Neuronal stem cell (in vitro differentiated cells): ENCODE results near the gene PIGZ.

Experiments used
- DNase-seq: peaks from one replicate; pipeline ENCODE4 v3.0.0-alpha.2; 2013; ENCODE audit warnings: low spot score
- H2AFZ ChIP-seq: one replicate; pipeline ENCODE4 v1.6.1; 2013; ENCODE audit warnings: mild to moderate bottlenecking, low read length, inconsistent platforms
- H2AK5ac ChIP-seq: 2 replicates; pipeline ENCODE4 v1.6.1; 2013; ENCODE audit warnings: low read depth, mild to moderate bottlenecking, inconsistent platforms, low read length, moderate library complexity, mixed read lengths
- H2BK120ac ChIP-seq: 2 replicates; pipeline ENCODE4 v1.6.1; 2013; ENCODE audit warnings: low read depth, mild to moderate bottlenecking, inconsistent platforms, low read length, moderate library complexity, mixed read lengths
- H2BK12ac ChIP-seq: one replicate; pipeline ENCODE4 v1.6.1; 2013; ENCODE audit warnings: low read length, inconsistent platforms
- H2BK15ac ChIP-seq: 2 replicates; pipeline ENCODE4 v1.6.1; 2013; ENCODE audit warnings: mild to moderate bottlenecking, low read length, inconsistent platforms, mixed read lengths
- H2BK5ac ChIP-seq: one replicate; pipeline ENCODE4 v1.6.1; 2013; ENCODE audit warnings: inconsistent platforms, mild to moderate bottlenecking, low read length, moderate library complexity
- H3K14ac ChIP-seq: one replicate; pipeline ENCODE4 v1.6.1; 2013; ENCODE audit warnings: low read length, inconsistent platforms
- H3K18ac ChIP-seq: 2 replicates; pipeline ENCODE4 v1.6.1; 2013; ENCODE audit warnings: low read length, inconsistent platforms
- H3K23ac ChIP-seq: 2 replicates; pipeline ENCODE4 v1.6.1; 2013; ENCODE audit warnings: low read depth, mild to moderate bottlenecking, mixed read lengths, low read length, inconsistent platforms; ENCODE audit not compliant: poor library complexity
- H3K27ac ChIP-seq: replicated peaks from 3 replicates; pipeline ENCODE4 v1.5.1; 2013; ENCODE audit warnings: low read length, inconsistent platforms
- H3K27me3 ChIP-seq, 3 experiments: 2 replicates each; pipeline ENCODE4 v1.6.1; 2013; ENCODE audit warnings: low read length in 3 of 3, mild to moderate bottlenecking in 2 of 3, inconsistent platforms in 1 of 3, low read depth in 1 of 3, mixed read lengths in 1 of 3, moderate library complexity in 1 of 3; ENCODE audit not compliant: control insufficient read depth in 3 of 3, insufficient read depth in 3 of 3
- H3K36me3 ChIP-seq, 2 donors: replicated peaks in 1 of 2; 2 replicates each; pipeline ENCODE4 v1.6.1; 2013; ENCODE audit warnings: low read length in 2 of 2; ENCODE audit not compliant: control insufficient read depth in 2 of 2, insufficient read depth in 2 of 2
- H3K4ac ChIP-seq: 2 replicates; pipeline ENCODE4 v1.6.1; 2013; ENCODE audit warnings: inconsistent platforms, mild to moderate bottlenecking, low read length, moderate library complexity
- H3K4me1 ChIP-seq, 2 donors: 1 replicate in 1 of 2; 2 replicates in 1 of 2; pipeline ENCODE4 v1.6.1; 2013; ENCODE audit warnings: low read length in 2 of 2, low read depth in 1 of 2; ENCODE audit not compliant: control insufficient read depth in 2 of 2, insufficient read depth in 1 of 2
- H3K4me2 ChIP-seq: one replicate; pipeline ENCODE4 v1.6.1; 2013; ENCODE audit warnings: mild to moderate bottlenecking, low read length, inconsistent platforms; ENCODE audit not compliant: insufficient read depth, poor library complexity, severe bottlenecking
- H3K4me3 ChIP-seq, 2 donors: 2 replicates each; pipeline ENCODE4 v1.5.1; 2013; ENCODE audit warnings: low read length in 2 of 2, mild to moderate bottlenecking in 2 of 2, inconsistent platforms in 1 of 2, moderate library complexity in 1 of 2
- H3K79me1 ChIP-seq: one replicate; pipeline ENCODE4 v1.6.1; 2013; ENCODE audit warnings: low read depth, mild to moderate bottlenecking, inconsistent platforms, low read length, moderate library complexity
- H3K9ac ChIP-seq: one replicate; pipeline ENCODE4 v1.6.1; 2013; ENCODE audit warnings: mild to moderate bottlenecking, low read depth, low read length, inconsistent platforms; ENCODE audit not compliant: poor library complexity
- H3K9me3 ChIP-seq, 2 donors: replicated peaks in 1 of 2; 2 replicates each; pipeline versions ENCODE3 to v1.6.1; 2013; ENCODE audit warnings: low read length in 2 of 2, mild to moderate bottlenecking in 2 of 2, inconsistent platforms in 1 of 2, low read depth in 1 of 2, mixed read lengths in 1 of 2, moderate library complexity in 1 of 2; ENCODE audit not compliant: control insufficient read depth in 2 of 2, insufficient read depth in 1 of 2
- H4K8ac ChIP-seq: one replicate; pipeline ENCODE4 v1.6.1; 2013; ENCODE audit warnings: low read depth, mild to moderate bottlenecking, inconsistent platforms, low read length, moderate library complexity
- H4K91ac ChIP-seq: one replicate; pipeline ENCODE4 v1.6.1; 2013; ENCODE audit warnings: low read length, low read depth, mild to moderate bottlenecking, inconsistent platforms; ENCODE audit not compliant: poor library complexity
- WGBS, 2 donors: extraction: QIAGEN DNeasy Blood & Tissue Kit; methylation state at CpG; one replicate each; pipeline ENCODE4 v1.1.7; 2013; ENCODE audit warnings: missing lambda C conversion rate in 2 of 2, mixed read lengths in 1 of 2; ENCODE audit not compliant: insufficient read length in 2 of 2, insufficient replicate concordance in 1 of 2; ENCODE audit errors: extremely low coverage in 2 of 2; 5-methylcytosine and 5-hydroxymethylcytosine counted together

PIGZ gene

DNA sequence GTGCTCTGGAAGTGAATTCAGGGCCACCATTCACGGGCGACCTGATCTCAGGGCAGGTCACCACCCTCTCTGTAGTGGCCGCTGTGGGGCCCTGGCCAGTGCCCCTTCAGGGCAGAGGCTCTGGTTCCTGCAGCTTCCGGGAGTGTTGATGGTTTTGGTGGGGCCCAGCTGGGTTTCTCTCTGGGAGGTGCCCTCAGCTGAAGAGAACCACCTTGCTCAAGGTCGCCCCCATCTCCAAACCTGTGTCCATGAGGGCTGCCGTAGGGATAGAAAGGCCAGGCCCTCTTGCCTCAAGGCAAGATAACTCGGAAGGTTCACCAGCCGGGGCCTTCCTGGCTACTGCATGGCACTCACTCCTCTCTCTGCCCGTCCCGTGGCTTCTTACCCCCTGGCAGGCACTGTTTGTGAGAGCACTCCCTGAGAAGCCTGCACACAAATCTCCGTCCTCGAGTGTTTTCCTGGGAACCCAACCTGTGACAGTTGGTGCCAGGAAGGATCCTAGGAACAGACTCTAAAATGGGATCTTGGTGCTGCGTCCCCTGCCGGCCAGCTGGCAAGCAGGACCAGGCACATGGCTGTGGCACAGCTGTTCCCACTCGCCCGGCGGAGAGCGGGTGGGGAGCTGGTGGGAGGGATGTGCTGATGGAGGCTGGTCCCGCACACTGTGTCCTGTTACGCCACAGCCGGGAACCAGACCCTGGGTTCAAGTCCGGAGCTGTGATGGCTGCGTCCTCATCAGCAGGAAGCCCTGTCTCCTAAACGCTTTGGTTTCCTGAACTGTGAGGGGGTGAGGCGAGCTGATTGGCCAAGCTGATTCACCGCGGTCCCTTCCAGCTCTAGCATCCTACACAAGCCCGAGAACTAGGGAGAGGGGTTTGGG is 23.2 kb upstream of the PIGZ start:
- no peak overlapping the region for H3K23ac ChIP-seq
- H3K27ac ChIP-seq, result no peak overlapping the region
- no peak overlapping the region for H2AFZ ChIP-seq
- H3K4me1 ChIP-seq, result peaks cover 6 to 9% of the 10 kb centered on the region in 2 donors
- no peak overlapping the region for H2BK12ac ChIP-seq
- no peak for DNase-seq
- H4K91ac ChIP-seq, result no peak overlapping the region
- peaks cover 4% of the 10 kb centered on the region for H3K79me1 ChIP-seq
- H3K9me3 ChIP-seq, result peaks cover 0 to 4% of the 10 kb centered on the region in 2 donors
- H3K4ac ChIP-seq, result no peak overlapping the region
- peak overlapping the region; percentile 32 for H2AK5ac ChIP-seq
- peak overlapping the region; percentile 9 for H2BK15ac ChIP-seq
- no peak overlapping the region for H2BK5ac ChIP-seq
- no CpG with 5 or more reads among the region's 28 CpGs for WGBS, 2 donors
- no peak overlapping the region for H3K14ac ChIP-seq
- H4K8ac ChIP-seq, result no peak overlapping the region
- H3K36me3 ChIP-seq, result no peaks in the 10 kb centered on the region
- H2BK120ac ChIP-seq, result no peak overlapping the region
- peaks cover 0 to 10% (median 3%) of the 10 kb centered on the region in 3 experiments for H3K27me3 ChIP-seq
- H3K18ac ChIP-seq, result no peak overlapping the region
- H3K4me3 ChIP-seq, result no peak overlapping the region
- H3K9ac ChIP-seq, result no peak overlapping the region
- no peak overlapping the region for H3K4me2 ChIP-seq

DNA sequence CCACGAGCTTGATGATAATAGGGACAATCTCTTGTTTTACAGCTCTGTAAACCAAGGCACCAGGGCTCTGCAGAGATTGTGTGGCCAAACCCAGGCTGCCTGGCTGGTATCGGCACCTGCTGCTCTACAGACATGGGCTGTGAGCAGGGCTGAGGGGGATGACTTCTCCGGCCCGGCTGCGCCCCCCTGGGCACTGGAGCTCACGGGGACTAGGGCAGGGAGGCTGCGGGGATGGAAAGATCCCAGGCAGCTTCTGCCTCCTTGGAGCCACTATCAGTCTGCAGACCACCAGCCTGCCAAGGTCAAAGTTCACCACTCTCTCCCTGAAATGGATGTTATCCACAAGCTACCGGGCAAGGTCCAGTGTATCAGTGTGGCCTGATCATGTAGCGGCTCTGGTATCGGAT is 22.0 kb upstream of the PIGZ start:
- no peak overlapping the region for H3K4ac ChIP-seq

DNA sequence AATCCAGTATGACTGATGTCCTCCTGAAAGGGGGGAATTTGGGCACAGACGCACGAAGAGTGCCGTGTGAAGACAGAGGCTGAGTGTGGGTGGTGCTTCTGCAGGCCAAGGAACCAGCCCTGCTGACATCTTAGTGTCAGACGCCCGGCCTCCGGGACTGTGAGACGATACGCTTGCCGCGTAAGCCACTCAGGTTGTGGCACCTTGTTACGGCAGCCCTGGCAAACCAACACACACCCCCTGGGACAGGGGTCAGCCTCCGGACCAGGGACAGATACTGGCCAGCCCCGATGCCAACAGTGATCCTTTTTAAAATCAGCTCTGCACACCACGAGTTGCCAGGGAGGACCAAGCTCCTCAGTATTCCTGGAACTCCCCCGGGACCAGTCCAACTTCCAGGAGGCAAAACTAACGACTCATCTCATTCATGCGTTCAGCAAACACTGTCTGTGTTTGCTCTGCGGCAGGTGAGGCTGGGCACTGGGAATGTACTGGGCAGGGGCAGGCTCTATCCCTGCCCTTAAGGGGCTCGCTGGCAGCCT is 21.2 kb upstream of the PIGZ start:
- Histone ChIP-seq H3K4me1 (peaks cover 5 to 6% of the 10 kb centered on the region in 2 donors), H3K4me3 (no peak overlapping the region)

More for the DNA sequence above, 22.0 kb upstream of the PIGZ start:
- Histone ChIP-seq H3K4me3 (no peak overlapping the region), H2AFZ (no peak overlapping the region), H4K8ac (no peak overlapping the region), H3K4me2 (no peak overlapping the region), H3K27me3 (peaks cover 0 to 5% (median 3%) of the 10 kb centered on the region in 3 experiments), H4K91ac (no peak overlapping the region), H2BK15ac (no peak overlapping the region), H3K9me3 (peaks cover 0 to 4% of the 10 kb centered on the region in 2 donors), H2BK12ac (no peak overlapping the region), H3K18ac (no peak overlapping the region), H3K14ac (no peak overlapping the region), H3K36me3 (no peaks in the 10 kb centered on the region), H3K9ac (no peak overlapping the region), H3K4me1 (peaks cover 6 to 9% of the 10 kb centered on the region in 2 donors), H3K27ac (no peak overlapping the region), H3K23ac (no peak overlapping the region), H2BK120ac (no peak overlapping the region), H3K79me1 (peaks cover 4% of the 10 kb centered on the region), H2BK5ac (no peak overlapping the region), H2AK5ac (no peak overlapping the region)
- WGBS, 2 donors, result no CpG with 5 or more reads among the region's 10 CpGs
- DNase-seq, result no peak

More for the DNA sequence above, 21.2 kb upstream of the PIGZ start:
- Histone ChIP-seq H3K4me2 (no peak overlapping the region), H2AFZ (no peak overlapping the region), H3K18ac (no peak overlapping the region), H3K23ac (no peak overlapping the region), H2BK12ac (no peak overlapping the region), H2AK5ac (peak overlapping the region; percentile 9), H3K9ac (no peak overlapping the region), H3K9me3 (no peaks in the 10 kb centered on the region), H2BK120ac (no peak overlapping the region), H4K91ac (no peak overlapping the region), H3K27ac (no peak overlapping the region), H3K36me3 (no peaks in the 10 kb centered on the region), H3K27me3 (peaks cover 0 to 5% (median 0%) of the 10 kb centered on the region in 3 experiments), H2BK5ac (no peak overlapping the region), H4K8ac (no peak overlapping the region), H3K14ac (no peak overlapping the region), H3K4ac (no peak overlapping the region), H3K79me1 (peaks cover under 1% of the 10 kb centered on the region), H2BK15ac (no peak overlapping the region)
- no CpG with 5 or more reads among the region's 19 CpGs for WGBS, 2 donors
- DNase-seq, result no peak
